Fibroblast of skin of left quadriceps (primary cell): ENCODE results near the gene PTPRO.

Experiments
- DNase-seq, 2 experiments: peaks; one replicate each; pipeline ENCODE4 v3.0.0-alpha.2; 2013; ENCODE audit warnings: low read depth in 2 of 2

Gene PTPRO

GRCh38 chr12:15444523-15444922 lies 122.2 kb downstream of the PTPRO start:
- DNase-seq, result no peak

GRCh38 chr12:15446807-15447206 lies 124.5 kb downstream of the PTPRO start:
- no peak for DNase-seq

GRCh38 chr12:15453613-15454012 lies 131.3 kb downstream of the PTPRO start:
- no peak for DNase-seq

- no peak for DNase-seq
Observed at GRCh38 chr12:15458008-15458407, 135.7 kb downstream of the PTPRO start.

GRCh38 chr12:15468911-15469310 lies 146.6 kb downstream of the PTPRO start:
- DNase-seq, result no peak

GRCh38 chr12:15469356-15469755 lies 147.0 kb downstream of the PTPRO start:
- no peak for DNase-seq

- DNase-seq, result no peak
Observed at GRCh38 chr12:15472036-15472435, 149.7 kb downstream of the PTPRO start.

- DNase-seq, result no peak
Observed at GRCh38 chr12:15474766-15475165, 152.5 kb downstream of the PTPRO start.

GRCh38 chr12:15477761-15478160 lies 155.5 kb downstream of the PTPRO start:
- no peak for DNase-seq

GRCh38 chr12:15481846-15482245 lies 159.5 kb downstream of the PTPRO start:
- no peak for DNase-seq

- DNase-seq, result no peak
Observed at GRCh38 chr12:15485466-15485865, 163.2 kb downstream of the PTPRO start.

GRCh38 chr12:15486859-15487258 lies 164.6 kb downstream of the PTPRO start:
- DNase-seq, result no peak

GRCh38 chr12:15488481-15488880 lies 166.2 kb downstream of the PTPRO start:
- no peak for DNase-seq

- DNase-seq, result no peak
Observed at GRCh38 chr12:15494329-15495046, 172.2 kb downstream of the PTPRO start.

GRCh38 chr12:15495746-15496145 lies 173.4 kb downstream of the PTPRO start:
- DNase-seq, result no peak

- DNase-seq, result no peak
Observed at GRCh38 chr12:15496738-15497137, 174.4 kb downstream of the PTPRO start.

- DNase-seq, result no peak
Observed at GRCh38 chr12:15497671-15498292, 175.5 kb downstream of the PTPRO start.

GRCh38 chr12:15502211-15502610 lies 179.9 kb downstream of the PTPRO start:
- no peak for DNase-seq

- DNase-seq, result peak in 1 of 2 experiments; percentile 3
Observed at GRCh38 chr12:15505616-15506015, 183.3 kb downstream of the PTPRO start.

- DNase-seq, result no peak
Observed at GRCh38 chr12:15515010-15515409, 192.7 kb downstream of the PTPRO start.

- DNase-seq, result no peak
Observed at GRCh38 chr12:15520083-15520482, 197.8 kb downstream of the PTPRO start.

- DNase-seq, result no peak
Observed at GRCh38 chr12:15520844-15521243, 198.5 kb downstream of the PTPRO start.

GRCh38 chr12:15522574-15523187 lies 200.4 kb downstream of the PTPRO start:
- DNase-seq, result peak; percentile 20 to 32
